Stimulated activated memory B cell treated with anti-CD40 and anti-IgM and Interleukin-4, amounts not matched to agents 10 μg/mL and 1 μg/mL and 100 μg/mL, for 72 hours (primary cell): Measurements from ENCODE around the gene IL16.

Experiments used
- ATAC-seq: fragments of 150-1000 bp; cut with Tn5 transposase; 2 replicates; pipeline ENCODE4 v1.10.0; 2021
- H3K27ac Mint-ChIP-seq: one replicate; pipeline ENCODE4 v1.8.0; 2022; ENCODE audit warnings: mild to moderate bottlenecking, mixed read lengths
- H3K27me3 Mint-ChIP-seq: one replicate; pipeline ENCODE4 v1.8.0; 2022; ENCODE audit warnings: mixed read lengths
- H3K36me3 Mint-ChIP-seq: one replicate; pipeline ENCODE4 v1.8.0; 2022; ENCODE audit warnings: mixed read lengths
- H3K4me1 Mint-ChIP-seq: one replicate; pipeline ENCODE4 v1.8.0; 2022; ENCODE audit warnings: mixed read lengths
- H3K4me3 Mint-ChIP-seq: one replicate; pipeline ENCODE4 v1.8.0; 2022; ENCODE audit warnings: mild to moderate bottlenecking, moderate library complexity, mixed read lengths
- H3K9me3 Mint-ChIP-seq: one replicate; pipeline ENCODE4 v1.8.0; 2022; ENCODE audit warnings: mixed read lengths

Gene IL16

GRCh38 chr15:81215531-81215930 lies 18.9 kb downstream of the IL16 start:
- Mint-ChIP-seq H3K27ac (no peak overlapping the region), H3K27me3 (peaks cover 12% of the 10 kb centered on the region), H3K4me1 (no peaks in the 10 kb centered on the region), H3K36me3 (peaks cover 6% of the 10 kb centered on the region), H3K9me3 (peaks cover 18% of the 10 kb centered on the region), H3K4me3 (no peak overlapping the region)
- ATAC-seq = no peak

GRCh38 chr15:81215983-81216382 lies 19.3 kb downstream of the IL16 start:
- no peak overlapping the region for H3K4me3 Mint-ChIP-seq
- no peak overlapping the region for H3K27ac Mint-ChIP-seq
- peaks cover 6% of the 10 kb centered on the region for H3K36me3 Mint-ChIP-seq
- H3K27me3 Mint-ChIP-seq = peaks cover 12% of the 10 kb centered on the region
- peaks cover 18% of the 10 kb centered on the region for H3K9me3 Mint-ChIP-seq
- ATAC-seq = no peak
- H3K4me1 Mint-ChIP-seq = no peaks in the 10 kb centered on the region

GRCh38 chr15:81216422-81216821 lies 19.7 kb downstream of the IL16 start:
- peaks cover 18% of the 10 kb centered on the region for H3K9me3 Mint-ChIP-seq
- peaks cover 6% of the 10 kb centered on the region for H3K36me3 Mint-ChIP-seq
- no peak for ATAC-seq
- no peaks in the 10 kb centered on the region for H3K4me1 Mint-ChIP-seq
- no peak overlapping the region for H3K27ac Mint-ChIP-seq
- H3K27me3 Mint-ChIP-seq = peaks cover 15% of the 10 kb centered on the region
- no peak overlapping the region for H3K4me3 Mint-ChIP-seq

GRCh38 chr15:81221449-81221848 lies 24.8 kb downstream of the IL16 start:
- ATAC-seq = no peak
- Mint-ChIP-seq H3K4me3 (no peak overlapping the region), H3K4me1 (no peaks in the 10 kb centered on the region), H3K9me3 (no peaks in the 10 kb centered on the region), H3K27ac (no peak overlapping the region), H3K36me3 (no peaks in the 10 kb centered on the region), H3K27me3 (peaks cover 21% of the 10 kb centered on the region)

- Mint-ChIP-seq H3K27me3 (peaks cover 23% of the 10 kb centered on the region), H3K9me3 (no peaks in the 10 kb centered on the region), H3K27ac (no peak overlapping the region), H3K4me1 (no peaks in the 10 kb centered on the region), H3K36me3 (no peaks in the 10 kb centered on the region), H3K4me3 (no peak overlapping the region)
- ATAC-seq = no peak
Measured at GRCh38 chr15:81222007-81222406, 25.3 kb downstream of the IL16 start.

GRCh38 chr15:81223346-81223971 lies 26.8 kb downstream of the IL16 start:
- Mint-ChIP-seq H3K27ac (no peak overlapping the region), H3K27me3 (peaks cover 30% of the 10 kb centered on the region), H3K4me1 (no peaks in the 10 kb centered on the region), H3K9me3 (no peaks in the 10 kb centered on the region), H3K36me3 (no peaks in the 10 kb centered on the region), H3K4me3 (no peak overlapping the region)
- ATAC-seq = no peak

- no peak overlapping the region for H3K27ac Mint-ChIP-seq
- no peaks in the 10 kb centered on the region for H3K36me3 Mint-ChIP-seq
- no peaks in the 10 kb centered on the region for H3K9me3 Mint-ChIP-seq
- no peak overlapping the region for H3K4me3 Mint-ChIP-seq
- no peak for ATAC-seq
- H3K27me3 Mint-ChIP-seq = peaks cover 22% of the 10 kb centered on the region
- H3K4me1 Mint-ChIP-seq = no peaks in the 10 kb centered on the region
Measured at GRCh38 chr15:81224232-81224631, 27.6 kb downstream of the IL16 start.

- Mint-ChIP-seq H3K27ac (no peak overlapping the region), H3K9me3 (no peaks in the 10 kb centered on the region), H3K4me3 (no peak overlapping the region), H3K4me1 (no peaks in the 10 kb centered on the region), H3K36me3 (no peaks in the 10 kb centered on the region), H3K27me3 (peaks cover 20% of the 10 kb centered on the region)
- no peak for ATAC-seq
Measured at GRCh38 chr15:81225161-81225671, 28.5 kb downstream of the IL16 start.

- H3K27me3 Mint-ChIP-seq = peaks cover 10% of the 10 kb centered on the region
- ATAC-seq = no peak
Measured at GRCh38 chr15:81227716-81228115, 31.0 kb downstream of the IL16 start.

GRCh38 chr15:81229586-81229985 lies 32.9 kb downstream of the IL16 start:
- no peak for ATAC-seq
- no peak overlapping the region for H3K27ac Mint-ChIP-seq

More at GRCh38 chr15:81227716-81228115, 31.0 kb downstream of the IL16 start:
- Mint-ChIP-seq H3K27ac (no peak overlapping the region), H3K9me3 (no peaks in the 10 kb centered on the region), H3K4me3 (no peak overlapping the region), H3K36me3 (no peaks in the 10 kb centered on the region), H3K4me1 (no peaks in the 10 kb centered on the region)

GRCh38 chr15:81235276-81236123 lies 38.8 kb downstream of the IL16 start:
- Mint-ChIP-seq H3K4me3 (no peak overlapping the region), H3K27ac (no peak overlapping the region), H3K27me3 (no peaks in the 10 kb centered on the region), H3K36me3 (no peaks in the 10 kb centered on the region), H3K4me1 (no peaks in the 10 kb centered on the region), H3K9me3 (peaks cover 9% of the 10 kb centered on the region)
- ATAC-seq = no peak

More at GRCh38 chr15:81229586-81229985, 32.9 kb downstream of the IL16 start:
- H3K36me3 Mint-ChIP-seq = no peaks in the 10 kb centered on the region
- no peaks in the 10 kb centered on the region for H3K4me1 Mint-ChIP-seq
- peaks cover 10% of the 10 kb centered on the region for H3K27me3 Mint-ChIP-seq
- peaks cover 3% of the 10 kb centered on the region for H3K9me3 Mint-ChIP-seq
- H3K4me3 Mint-ChIP-seq = no peak overlapping the region

- peaks cover 20% of the 10 kb centered on the region for H3K9me3 Mint-ChIP-seq
- H3K36me3 Mint-ChIP-seq = peaks cover 11% of the 10 kb centered on the region
- no peak overlapping the region for H3K27ac Mint-ChIP-seq
- no peaks in the 10 kb centered on the region for H3K27me3 Mint-ChIP-seq
- no peak overlapping the region for H3K4me3 Mint-ChIP-seq
- no peaks in the 10 kb centered on the region for H3K4me1 Mint-ChIP-seq
- no peak for ATAC-seq
Measured at GRCh38 chr15:81239190-81239589, 42.5 kb downstream of the IL16 start.

- H3K27ac Mint-ChIP-seq = no peak overlapping the region
- H3K36me3 Mint-ChIP-seq = peaks cover 18% of the 10 kb centered on the region
- peaks cover 9% of the 10 kb centered on the region for H3K27me3 Mint-ChIP-seq
- peaks cover 25% of the 10 kb centered on the region for H3K9me3 Mint-ChIP-seq
- ATAC-seq = no peak
- H3K4me3 Mint-ChIP-seq = no peak overlapping the region
- no peaks in the 10 kb centered on the region for H3K4me1 Mint-ChIP-seq
Measured at GRCh38 chr15:81242778-81243177, 46.1 kb downstream of the IL16 start.

- Mint-ChIP-seq H3K27me3 (peaks cover 16% of the 10 kb centered on the region), H3K4me1 (no peaks in the 10 kb centered on the region), H3K27ac (no peak overlapping the region), H3K4me3 (no peak overlapping the region), H3K36me3 (peaks cover 18% of the 10 kb centered on the region), H3K9me3 (peaks cover 25% of the 10 kb centered on the region)
- no peak for ATAC-seq
Measured at GRCh38 chr15:81244306-81244705, 47.6 kb downstream of the IL16 start.

- no peak overlapping the region for H3K27ac Mint-ChIP-seq
- H3K36me3 Mint-ChIP-seq = peaks cover 15% of the 10 kb centered on the region
Measured at GRCh38 chr15:81253846-81254245, 57.2 kb downstream of the IL16 start.

More at GRCh38 chr15:81253846-81254245, 57.2 kb downstream of the IL16 start:
- H3K4me3 Mint-ChIP-seq = no peak overlapping the region
- ATAC-seq = no peak
- H3K4me1 Mint-ChIP-seq = no peaks in the 10 kb centered on the region
- peaks cover 43% of the 10 kb centered on the region for H3K27me3 Mint-ChIP-seq
- peaks cover 14% of the 10 kb centered on the region for H3K9me3 Mint-ChIP-seq
